Stimulated activated CD8-positive, alpha-beta memory T cell treated with anti-CD3 and anti-CD28 coated beads, Interleukin-7, amount 100 ng/mL, for 48 hours (primary cell): ENCODE results near the gene PRR4.

ENCODE experiments used
- DNase-seq, 2 donors: peaks; one replicate each; pipeline ENCODE4 v3.0.0-alpha.2; 2020; ENCODE audit warnings: low read depth in 1 of 2; ENCODE audit errors: extremely low read depth in 1 of 2

Gene PRR4

DNA sequence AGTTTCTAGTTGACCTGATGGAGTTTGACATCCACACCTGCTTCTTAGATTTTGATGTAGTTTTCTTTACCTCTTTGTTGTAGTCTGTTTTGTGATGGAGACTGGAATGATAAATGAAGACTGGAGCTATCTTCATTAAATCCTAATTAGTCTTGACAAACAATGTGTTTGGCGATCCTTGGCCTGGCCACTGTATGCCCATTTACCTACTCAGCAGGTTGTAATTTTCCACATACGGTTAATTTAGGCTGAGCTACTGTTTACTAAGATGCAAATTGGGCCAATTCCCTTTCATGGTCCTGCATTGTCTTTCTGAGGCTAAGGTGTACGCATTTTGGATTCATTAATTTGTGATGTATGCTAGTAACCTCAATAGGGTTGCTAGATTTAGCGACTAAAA lies 46.7 kb downstream of the PRR4 start, which contains the start of gene TAS2R7:
Gene TAS2R7, minus strand, starts transcription at position 41 of the 400 bp plus-strand sequence. CDS start 57 bp downstream, outside the sequence.
- no peak for DNase-seq

- no peak for DNase-seq
Measured at GRCh38 chr12:10801741-10802140, 47.5 kb downstream of the PRR4 start.
